ENCODE data around the gene MORN4.
A peak's percentile ranks its signal among the peaks of the same experiment; 100 is the strongest.

MORN4 gene

DNA sequence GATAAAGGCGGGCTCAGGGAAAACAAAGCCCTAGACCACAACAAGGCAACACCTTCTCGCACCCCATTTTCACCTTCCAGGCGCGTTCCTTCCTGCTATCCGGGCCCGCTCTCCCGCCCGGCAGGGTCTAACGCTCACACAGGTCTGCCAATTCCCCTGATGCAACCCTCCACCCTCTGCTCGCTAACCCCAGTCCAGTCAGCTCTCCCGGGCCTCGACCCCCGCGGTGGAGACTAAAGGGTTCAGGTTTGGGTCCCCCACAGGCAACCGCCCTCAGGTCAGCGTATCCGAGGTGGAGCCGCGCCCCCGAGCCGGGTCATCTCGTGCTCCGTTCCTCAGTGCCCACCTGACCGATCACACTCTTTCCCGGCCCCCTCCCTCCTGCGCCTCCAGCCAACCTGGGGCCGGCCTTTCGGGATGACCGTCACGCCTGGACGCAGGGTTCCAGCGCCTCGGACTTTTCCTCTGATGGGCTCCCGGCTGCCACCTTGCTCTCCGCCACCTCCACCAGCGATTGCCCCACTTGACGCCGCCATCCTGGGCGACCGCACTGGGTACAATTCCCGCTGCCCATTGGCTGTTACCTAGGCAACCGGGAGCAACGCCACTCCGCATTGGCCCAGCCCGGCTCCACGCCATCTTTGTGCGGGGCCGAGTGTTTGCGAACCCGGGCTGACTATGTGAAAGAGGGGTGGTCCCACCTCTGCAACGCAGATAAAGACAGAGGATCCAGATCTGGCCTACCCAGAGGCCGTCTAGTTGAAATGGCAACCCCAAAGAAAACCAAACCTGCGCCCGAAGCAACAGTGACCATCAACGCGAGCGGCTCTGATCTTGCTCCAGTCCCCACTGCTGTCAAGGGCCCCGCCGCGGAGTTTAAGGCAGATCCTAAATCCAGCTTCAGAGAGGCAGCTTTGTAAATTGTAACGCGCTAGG is at the start of gene MORN4:
Gene MORN4, minus strand, starts transcription at position 552 of the 936 bp plus-strand sequence. CDS start 13,847 bp downstream, outside the sequence.
- peak within 1 kb of the TSS; percentile 88 for H2AFZ ChIP-seq (ENCODE audit: low read length)
- no peak within 1 kb of the TSS for H3K27ac ChIP-seq (ENCODE audit: low read depth, low read length, poor library complexity, severe bottlenecking)
- H3K9me3 ChIP-seq (ENCODE audit: low read length): no peaks in the 10 kb centered on the region
- H3K79me2 ChIP-seq (ENCODE audit: insufficient read depth, low read length): no peaks in the 10 kb centered on the region
- peak within 1 kb of the TSS; percentile 64 for H3K4me3 ChIP-seq (ENCODE audit: low read depth, low read length, poor library complexity, severe bottlenecking)
- TF ChIP-seq, protein P1, sequence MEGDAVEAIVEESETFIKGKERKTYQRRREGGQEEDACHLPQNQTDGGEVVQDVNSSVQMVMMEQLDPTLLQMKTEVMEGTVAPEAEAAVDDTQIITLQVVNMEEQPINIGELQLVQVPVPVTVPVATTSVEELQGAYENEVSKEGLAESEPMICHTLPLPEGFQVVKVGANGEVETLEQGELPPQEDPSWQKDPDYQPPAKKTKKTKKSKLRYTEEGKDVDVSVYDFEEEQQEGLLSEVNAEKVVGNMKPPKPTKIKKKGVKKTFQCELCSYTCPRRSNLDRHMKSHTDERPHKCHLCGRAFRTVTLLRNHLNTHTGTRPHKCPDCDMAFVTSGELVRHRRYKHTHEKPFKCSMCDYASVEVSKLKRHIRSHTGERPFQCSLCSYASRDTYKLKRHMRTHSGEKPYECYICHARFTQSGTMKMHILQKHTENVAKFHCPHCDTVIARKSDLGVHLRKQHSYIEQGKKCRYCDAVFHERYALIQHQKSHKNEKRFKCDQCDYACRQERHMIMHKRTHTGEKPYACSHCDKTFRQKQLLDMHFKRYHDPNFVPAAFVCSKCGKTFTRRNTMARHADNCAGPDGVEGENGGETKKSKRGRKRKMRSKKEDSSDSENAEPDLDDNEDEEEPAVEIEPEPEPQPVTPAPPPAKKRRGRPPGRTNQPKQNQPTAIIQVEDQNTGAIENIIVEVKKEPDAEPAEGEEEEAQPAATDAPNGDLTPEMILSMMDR (IDR thresholded peaks at IDR 0.05; ENCODE audit: low read length): no peak
- no peak for TF ChIP-seq EZH2 (IDR thresholded peaks at IDR 0.05; ENCODE audit: borderline replicate concordance, low read length)
- no peaks in the 10 kb centered on the region for H4K20me1 ChIP-seq (ENCODE audit: insufficient read depth, low read length)
- H3K36me3 ChIP-seq (ENCODE audit: insufficient read depth, low read length): no peaks in the 10 kb centered on the region
- no peaks in the 10 kb centered on the region for H3K27me3 ChIP-seq (ENCODE audit: insufficient read depth, low read length)
- no peaks in the 10 kb centered on the region for H3F3A ChIP-seq (ENCODE audit: insufficient read depth, low read length)
- peak within 1 kb of the TSS; percentile 40; the same call in 1 of the 2 replicates for H3K9ac ChIP-seq (ENCODE audit: low read length)
- no peaks in the 10 kb centered on the region for H3K9me2 ChIP-seq (ENCODE audit: low read depth, low read length)
- H3K4me1 ChIP-seq (ENCODE audit: insufficient read depth, low read length, severe bottlenecking): peaks cover 10% of the 10 kb centered on the region
- peak within 1 kb of the TSS; percentile 75 for H3K4me2 ChIP-seq (ENCODE audit: low read length)

DNA sequence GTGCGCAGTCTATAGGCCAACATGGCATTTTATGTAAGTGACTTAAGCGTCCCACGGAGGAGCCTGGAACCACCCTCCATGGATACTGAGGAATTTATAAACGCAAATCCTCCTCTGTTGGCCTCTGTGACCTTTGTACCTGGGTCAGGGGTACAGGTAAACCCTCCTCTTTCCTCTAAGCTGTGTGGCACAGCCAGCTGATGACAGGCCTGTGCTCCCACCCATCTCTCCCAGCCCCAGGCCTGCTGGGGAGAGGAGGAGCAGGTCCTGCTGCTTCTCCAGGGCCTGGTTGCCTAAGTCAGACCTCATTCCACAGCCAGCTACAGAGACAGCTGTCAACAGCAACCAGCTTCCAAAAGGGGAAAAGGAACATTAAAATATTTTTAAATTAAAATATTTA is 48.7 kb upstream of the MORN4 start:
- H3K9me2 ChIP-seq (ENCODE audit: low read depth, low read length): no peaks in the 10 kb centered on the region
- no peaks in the 10 kb centered on the region for H3K36me3 ChIP-seq (ENCODE audit: insufficient read depth, low read length)
- H3K27ac ChIP-seq (ENCODE audit: low read depth, low read length, poor library complexity, severe bottlenecking): no peak overlapping the region
- no peak overlapping the region for H3K4me2 ChIP-seq (ENCODE audit: low read length)
- no peak overlapping the region for H3K4me3 ChIP-seq (ENCODE audit: low read depth, low read length, poor library complexity, severe bottlenecking)
- H3K79me2 ChIP-seq (ENCODE audit: insufficient read depth, low read length): no peaks in the 10 kb centered on the region
- H3K9me3 ChIP-seq (ENCODE audit: low read length): no peaks in the 10 kb centered on the region
- H3K4me1 ChIP-seq (ENCODE audit: insufficient read depth, low read length, severe bottlenecking): peaks cover 7% of the 10 kb centered on the region
- H3F3A ChIP-seq (ENCODE audit: insufficient read depth, low read length): no peaks in the 10 kb centered on the region
- H4K20me1 ChIP-seq (ENCODE audit: insufficient read depth, low read length): no peaks in the 10 kb centered on the region
- no peak overlapping the region for H2AFZ ChIP-seq (ENCODE audit: low read length)
- H3K27me3 ChIP-seq (ENCODE audit: insufficient read depth, low read length): no peaks in the 10 kb centered on the region
- TF ChIP-seq EZH2 (IDR thresholded peaks at IDR 0.05; ENCODE audit: borderline replicate concordance, low read length): no peak
- TF ChIP-seq, protein P1 (IDR thresholded peaks at IDR 0.05; ENCODE audit: low read length): no peak
- H3K9ac ChIP-seq (ENCODE audit: low read length): no peak overlapping the region

DNA sequence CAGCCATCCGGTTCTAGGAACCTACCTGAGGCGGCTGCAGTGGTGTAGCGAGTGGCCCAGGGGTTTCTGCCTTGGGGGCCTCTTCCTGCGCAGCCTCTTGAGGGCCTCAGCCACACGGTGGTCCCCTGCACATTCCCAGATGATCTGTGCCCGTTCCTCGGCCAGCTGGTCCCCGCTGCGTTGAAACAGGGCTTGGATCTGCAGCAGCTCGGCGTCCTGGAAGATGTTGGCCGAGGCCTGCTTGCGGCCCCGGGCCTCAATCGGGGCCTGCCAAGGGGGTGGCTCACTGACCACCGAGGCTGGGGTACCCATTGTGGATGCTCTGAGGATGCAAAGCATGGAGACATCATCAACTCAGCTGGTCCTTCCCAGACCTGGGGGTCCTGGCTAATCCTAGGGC is 46.3 kb upstream of the MORN4 start:
- TF ChIP-seq, protein P1 (IDR thresholded peaks at IDR 0.05; ENCODE audit: low read length): no peak
- TF ChIP-seq EZH2 (IDR thresholded peaks at IDR 0.05; ENCODE audit: borderline replicate concordance, low read length): no peak
- Histone ChIP-seq H3K9ac (ENCODE audit: low read length) (no peak overlapping the region), H3K27me3 (ENCODE audit: insufficient read depth, low read length) (no peaks in the 10 kb centered on the region), H2AFZ (ENCODE audit: low read length) (no peak overlapping the region), H3K27ac (ENCODE audit: low read depth, low read length, poor library complexity, severe bottlenecking) (no peak overlapping the region), H3K9me2 (ENCODE audit: low read depth, low read length) (no peaks in the 10 kb centered on the region), H3K36me3 (ENCODE audit: insufficient read depth, low read length) (no peaks in the 10 kb centered on the region), H3K4me1 (ENCODE audit: insufficient read depth, low read length, severe bottlenecking) (no peaks in the 10 kb centered on the region), H3F3A (ENCODE audit: insufficient read depth, low read length) (no peaks in the 10 kb centered on the region), H3K4me2 (ENCODE audit: low read length) (no peak overlapping the region), H3K4me3 (ENCODE audit: low read depth, low read length, poor library complexity, severe bottlenecking) (no peak overlapping the region), H4K20me1 (ENCODE audit: insufficient read depth, low read length) (no peaks in the 10 kb centered on the region), H3K9me3 (ENCODE audit: low read length) (no peaks in the 10 kb centered on the region), H3K79me2 (ENCODE audit: insufficient read depth, low read length) (no peaks in the 10 kb centered on the region)
